Ovary (tissue), 3 donors: ENCODE data around the gene TMTC4.

Experiments used
- POLR2A ChIP-seq: fragments of 450-650 bp; IDR thresholded peaks from one replicate; pipeline ENCODE4 v1.6.1; 2017; ENCODE audit warnings: antibody characterized with exemption, mild to moderate bottlenecking, moderate library complexity
- TF ChIP-seq, protein P1 (sequence below), 3 donors: fragments of 450-650 bp in 2 of 3; fragments of 200-600 bp in 1 of 3; IDR thresholded peaks; one replicate each; pipeline versions ENCODE4 v1.5.1 to v1.8.0; 2016 to 2022; ENCODE audit warnings: antibody characterized with exemption in 3 of 3, mild to moderate bottlenecking in 1 of 3
- donor health status: DM: no; HTN: no; CAD: no.

DNA sequence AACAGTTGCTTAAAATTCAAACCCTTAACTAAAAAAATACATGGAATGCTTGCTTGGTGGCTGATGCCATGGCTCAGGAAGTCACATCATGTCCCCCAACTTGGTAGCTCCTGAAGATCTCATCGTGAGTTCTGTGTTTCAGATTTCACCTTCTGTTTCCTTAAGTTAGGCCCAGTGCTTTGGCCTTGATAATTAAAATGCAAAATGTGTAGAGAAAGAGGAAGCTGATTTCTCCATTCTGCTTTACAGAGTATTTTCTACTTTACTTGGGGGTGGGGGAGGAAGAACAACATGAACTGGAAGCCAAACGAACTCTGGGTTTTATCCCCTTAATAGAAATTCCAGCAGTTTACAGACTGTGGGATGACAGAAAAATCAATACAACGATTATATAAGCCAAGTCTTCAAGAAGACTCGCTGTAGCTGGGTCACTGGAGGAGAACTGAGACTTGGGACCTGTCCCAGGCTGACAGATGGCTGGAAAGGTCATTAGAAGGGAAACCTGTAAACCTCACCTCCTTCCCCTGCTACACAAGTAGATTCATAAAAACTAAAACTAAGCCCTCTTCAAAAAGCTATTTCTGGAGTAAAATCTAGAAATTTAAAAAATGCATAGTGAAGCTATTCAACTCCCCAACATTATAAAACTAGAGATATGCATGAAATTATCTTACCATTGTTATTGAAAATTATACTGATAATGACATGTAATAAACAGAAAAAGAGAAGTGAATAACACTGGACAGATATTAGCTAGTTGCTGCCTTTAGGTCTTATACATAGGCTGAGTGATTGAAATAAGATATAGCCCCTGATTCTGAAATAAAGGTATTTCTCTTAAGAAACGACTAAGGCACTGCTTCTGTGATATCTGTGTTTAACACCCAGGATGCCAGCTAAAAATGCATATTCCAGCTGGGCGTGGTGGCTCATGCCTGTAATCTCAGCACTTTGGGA, 63.9 kb downstream of the TMTC4 start:
- TF ChIP-seq, protein P1, sequence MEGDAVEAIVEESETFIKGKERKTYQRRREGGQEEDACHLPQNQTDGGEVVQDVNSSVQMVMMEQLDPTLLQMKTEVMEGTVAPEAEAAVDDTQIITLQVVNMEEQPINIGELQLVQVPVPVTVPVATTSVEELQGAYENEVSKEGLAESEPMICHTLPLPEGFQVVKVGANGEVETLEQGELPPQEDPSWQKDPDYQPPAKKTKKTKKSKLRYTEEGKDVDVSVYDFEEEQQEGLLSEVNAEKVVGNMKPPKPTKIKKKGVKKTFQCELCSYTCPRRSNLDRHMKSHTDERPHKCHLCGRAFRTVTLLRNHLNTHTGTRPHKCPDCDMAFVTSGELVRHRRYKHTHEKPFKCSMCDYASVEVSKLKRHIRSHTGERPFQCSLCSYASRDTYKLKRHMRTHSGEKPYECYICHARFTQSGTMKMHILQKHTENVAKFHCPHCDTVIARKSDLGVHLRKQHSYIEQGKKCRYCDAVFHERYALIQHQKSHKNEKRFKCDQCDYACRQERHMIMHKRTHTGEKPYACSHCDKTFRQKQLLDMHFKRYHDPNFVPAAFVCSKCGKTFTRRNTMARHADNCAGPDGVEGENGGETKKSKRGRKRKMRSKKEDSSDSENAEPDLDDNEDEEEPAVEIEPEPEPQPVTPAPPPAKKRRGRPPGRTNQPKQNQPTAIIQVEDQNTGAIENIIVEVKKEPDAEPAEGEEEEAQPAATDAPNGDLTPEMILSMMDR (IDR thresholded peaks at IDR 0.05): no peak
- TF ChIP-seq POLR2A: no peak
